Activated CD4-positive, CD25-positive, alpha-beta regulatory T cell treated with anti-CD3 and anti-CD28 coated beads, Interleukin-2, amount 50 U/mL, for 24 hours (primary cell): ENCODE measurements around the gene MAP6.

ENCODE experiments used
- ATAC-seq, 2 donors: fragments of 150-1000 bp; cut with Tn5 transposase; one replicate each; pipeline ENCODE4 v1.10.0; 2021; ENCODE audit warnings: mild to moderate bottlenecking in 1 of 2, moderate library complexity in 1 of 2

The MAP6 gene

GRCh38 chr11:75565916-75566762 is 102.7 kb downstream of the MAP6 start:
- ATAC-seq: no peak

- no peak for ATAC-seq
Observed at GRCh38 chr11:75565221-75565814, 103.5 kb downstream of the MAP6 start.

GRCh38 chr11:75563978-75564552 is 104.8 kb downstream of the MAP6 start:
- ATAC-seq: no peak

- ATAC-seq: no peak
Observed at GRCh38 chr11:75563501-75563977, 105.3 kb downstream of the MAP6 start.

- ATAC-seq: no peak
Observed at GRCh38 chr11:75562836-75563484, 105.9 kb downstream of the MAP6 start.

GRCh38 chr11:75562048-75562835 is 106.6 kb downstream of the MAP6 start, which contains the start of gene SERPINH1:
TSS of gene SERPINH1 (plus strand) at chr11:75562253. CDS start at chr11:75566350, 4,097 bp downstream.
- peak; percentile 89 to 94 for ATAC-seq

- no peak for ATAC-seq
Observed at GRCh38 chr11:75561426-75562047, 107.3 kb downstream of the MAP6 start.

GRCh38 chr11:75560644-75561043 is 108.2 kb downstream of the MAP6 start:
- ATAC-seq: no peak

GRCh38 chr11:75558939-75559843 is 109.6 kb downstream of the MAP6 start:
- ATAC-seq: no peak

GRCh38 chr11:75557666-75558494 is 111.0 kb downstream of the MAP6 start:
- no peak for ATAC-seq

- no peak for ATAC-seq
Observed at GRCh38 chr11:75556275-75556674, 112.6 kb downstream of the MAP6 start.

GRCh38 chr11:75555079-75555811 is 113.6 kb downstream of the MAP6 start:
- ATAC-seq: no peak

- ATAC-seq: no peak
Observed at GRCh38 chr11:75554258-75555022, 114.4 kb downstream of the MAP6 start.

GRCh38 chr11:75553889-75554257 is 115.0 kb downstream of the MAP6 start:
- no peak for ATAC-seq

GRCh38 chr11:75553182-75553581 is 115.7 kb downstream of the MAP6 start:
- no peak for ATAC-seq

- peak; percentile 64 to 78 for ATAC-seq
Observed at GRCh38 chr11:75549370-75549958, 119.4 kb downstream of the MAP6 start.

GRCh38 chr11:75548595-75549272 is 120.1 kb downstream of the MAP6 start:
- ATAC-seq: no peak
